ENCODE results near the gene FADS1.
A peak's percentile ranks its signal among the peaks of the same experiment; 100 is the strongest.

The FADS1 gene

DNA sequence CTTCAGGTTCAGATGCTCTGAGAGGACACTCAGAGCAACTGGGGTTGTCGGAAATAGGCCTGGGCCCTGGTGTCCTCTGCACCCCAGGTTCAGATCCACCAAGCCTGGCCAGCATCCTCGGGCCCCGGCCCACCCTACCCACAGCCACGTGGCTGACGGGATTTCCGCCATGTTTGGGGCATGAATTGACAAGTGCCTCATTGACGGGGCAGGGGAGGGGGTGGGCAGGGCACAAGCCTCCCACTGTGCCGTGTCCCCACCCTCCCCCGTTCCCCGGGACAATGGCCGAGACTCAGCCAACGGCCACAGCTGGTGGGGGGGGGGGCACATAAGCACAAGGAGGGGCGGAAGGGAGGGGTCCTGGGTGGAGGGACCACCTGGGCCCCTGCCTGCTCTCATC lies 55.9 kb downstream of the FADS1 start:
- no peak for DNase-seq (ENCODE audit: low spot score)

DNA sequence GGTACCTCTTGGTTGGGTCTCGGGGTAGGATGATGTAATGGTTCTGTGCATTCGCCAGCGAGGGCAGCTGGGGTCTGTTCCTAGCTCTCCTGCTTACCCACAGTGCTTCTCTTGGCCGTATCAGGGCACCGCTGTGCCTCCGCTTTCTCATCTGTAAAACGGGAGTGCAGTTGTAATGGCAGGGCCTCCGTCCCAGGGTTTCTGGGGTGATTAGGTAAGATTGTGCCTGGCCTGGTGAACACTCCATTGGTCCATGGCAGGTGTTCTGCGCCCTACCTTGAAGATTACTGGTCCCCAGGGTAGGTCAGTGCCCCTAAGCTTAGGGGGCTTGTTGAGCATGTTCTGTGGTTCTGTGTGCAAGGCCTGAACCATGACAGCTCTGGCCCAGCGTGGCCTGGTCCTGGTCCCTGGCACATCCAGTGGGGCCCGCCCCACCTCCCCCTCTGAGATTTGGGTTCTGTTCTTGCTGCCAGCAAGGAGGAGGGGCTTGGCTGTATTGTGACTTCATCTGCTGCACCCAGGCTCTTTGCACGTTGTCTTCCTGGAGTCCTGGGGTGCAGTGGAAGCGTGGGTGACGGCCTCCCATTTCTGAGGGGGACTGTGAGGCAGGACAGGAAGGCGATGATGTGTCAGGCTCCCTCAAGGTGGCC lies 59.5 kb downstream of the FADS1 start:
- DNase-seq (ENCODE audit: low spot score), result no peak

GRCh38 chr11:61756452-61757212 lies 60.2 kb downstream of the FADS1 start:
- no peak for DNase-seq (ENCODE audit: low spot score)

GRCh38 chr11:61756147-61756451 lies 60.7 kb downstream of the FADS1 start:
- no peak for DNase-seq (ENCODE audit: low spot score)

- DNase-seq (ENCODE audit: low spot score), result no peak
Observed at GRCh38 chr11:61754534-61755482, 62.0 kb downstream of the FADS1 start.

DNA sequence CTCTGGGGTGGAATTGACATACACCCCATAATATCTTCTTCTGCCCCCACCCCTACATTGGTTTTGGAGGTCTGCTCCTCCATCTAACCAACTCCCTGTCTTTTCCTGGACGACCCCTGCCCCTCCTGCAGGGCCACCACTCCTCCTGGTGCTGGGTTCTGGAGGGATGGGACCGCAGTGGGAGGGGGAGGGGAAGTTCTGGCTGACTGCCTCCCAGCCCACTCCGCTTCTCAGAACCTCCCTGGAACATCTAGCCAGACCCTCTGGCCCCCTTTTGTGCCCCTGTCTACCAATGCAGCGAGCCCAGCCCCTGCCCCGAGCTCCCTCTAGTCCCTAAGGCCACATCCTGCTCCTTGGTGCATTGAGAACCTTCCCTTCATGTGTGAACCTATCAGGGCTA lies 63.1 kb downstream of the FADS1 start:
- no peak for DNase-seq (ENCODE audit: low spot score)

DNA sequence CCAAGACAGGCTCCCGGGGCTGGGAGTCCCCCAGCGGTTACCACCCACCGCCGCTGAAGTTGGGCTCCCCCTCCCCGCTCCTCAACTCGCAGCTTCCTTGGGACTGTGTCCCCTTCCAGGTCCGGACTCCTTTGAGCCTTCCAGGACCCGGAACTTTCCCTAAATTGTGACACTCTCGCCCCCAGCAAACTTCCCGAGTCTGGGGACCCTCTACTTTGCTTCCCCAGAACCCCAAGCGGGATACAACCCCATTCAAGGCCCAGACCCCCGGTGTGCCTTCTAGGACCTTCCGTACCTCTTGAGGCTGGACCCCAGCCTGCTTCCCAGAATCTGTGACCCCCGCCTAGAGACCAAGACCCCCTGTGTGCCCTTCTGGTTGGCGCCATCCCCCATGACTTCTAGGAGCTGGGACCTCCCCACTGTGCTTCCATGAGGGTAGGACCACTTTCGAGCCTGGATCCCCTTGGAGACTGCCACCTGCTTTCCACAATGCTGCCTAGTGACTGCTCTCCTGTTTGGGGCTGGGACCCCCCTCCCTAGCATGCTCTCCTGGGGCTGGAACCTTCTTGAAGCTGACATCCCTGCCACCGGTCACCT lies 63.8 kb downstream of the FADS1 start:
- DNase-seq (ENCODE audit: low spot score), result no peak

DNA sequence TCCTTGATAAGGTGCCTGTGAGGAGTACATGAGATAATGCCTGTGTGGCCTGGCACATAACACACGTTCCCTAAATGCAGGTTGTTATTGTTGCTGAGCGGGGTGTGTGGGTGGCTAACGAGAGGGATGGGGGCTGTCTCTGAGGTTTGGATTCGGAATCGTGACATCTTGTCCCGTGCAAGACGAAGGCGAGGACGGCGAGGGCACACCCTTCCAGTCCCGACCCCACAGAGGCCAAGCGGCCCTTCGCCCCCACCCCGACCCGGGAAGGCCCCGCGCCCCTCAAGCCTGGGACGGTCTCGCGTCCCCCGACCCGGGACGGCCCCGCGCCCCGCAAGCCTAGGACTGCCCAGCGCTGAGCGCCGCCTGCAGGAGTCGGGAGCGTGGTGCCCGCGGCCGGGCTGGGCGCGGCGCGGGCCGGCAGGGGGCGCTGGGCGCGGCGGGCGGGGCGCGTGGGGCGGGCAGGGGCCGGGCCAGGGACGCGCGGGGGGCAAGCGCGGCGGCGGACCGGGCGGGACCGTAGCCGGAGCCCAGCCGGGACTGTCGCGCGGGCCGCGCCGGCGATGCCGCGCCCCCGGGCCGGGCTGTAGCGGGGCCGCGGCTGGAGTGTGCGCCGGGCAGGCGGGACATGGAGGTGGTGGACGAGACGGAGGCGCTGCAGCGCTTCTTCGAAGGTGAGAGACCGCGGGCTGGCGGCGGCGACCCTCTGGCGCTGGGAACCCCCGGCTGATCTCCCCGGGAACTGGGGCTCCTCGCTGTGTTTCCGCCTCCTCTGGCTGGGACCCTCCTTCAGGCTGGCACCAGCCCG lies 64.5 kb downstream of the FADS1 start, which contains the start of gene MYRF:
TSS of gene MYRF (plus strand) at position 520 of the 808 bp plus-strand sequence. CDS start at position 629, 109 bp downstream.
- peak; percentile 87 for DNase-seq (ENCODE audit: low spot score)

- no peak for DNase-seq (ENCODE audit: low spot score)
Observed at GRCh38 chr11:61751384-61751783, 65.4 kb downstream of the FADS1 start.

DNA sequence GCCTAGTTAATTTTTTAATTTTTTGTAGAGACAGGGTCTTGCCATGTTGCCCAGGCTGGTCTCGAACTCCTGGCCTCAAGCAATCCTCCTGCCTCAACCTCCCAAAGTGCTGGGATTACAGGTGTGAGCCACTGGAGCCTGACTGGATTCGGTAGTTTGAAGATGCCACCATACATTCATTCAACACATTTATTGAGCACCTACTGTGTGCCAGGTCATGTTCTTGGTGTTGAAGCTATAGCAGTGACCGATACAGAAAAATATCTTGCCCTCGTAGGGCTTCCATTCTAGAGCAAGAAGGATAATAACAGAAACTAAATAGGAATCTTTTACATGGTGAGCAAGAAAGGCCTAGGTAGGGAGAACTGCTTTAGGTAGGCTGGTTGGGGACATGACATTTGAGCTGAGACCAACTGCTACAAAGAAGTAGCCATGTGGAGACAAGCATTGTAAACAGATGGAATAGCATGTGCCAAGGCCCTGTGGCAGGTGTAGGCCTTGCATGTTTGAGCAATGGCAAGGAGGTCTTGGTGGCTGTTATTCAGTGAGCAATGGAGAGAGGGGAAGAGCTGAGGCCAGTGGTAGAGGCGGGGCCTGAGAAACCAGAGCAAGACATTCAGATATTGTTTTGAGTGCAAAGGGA lies 66.1 kb downstream of the FADS1 start:
- DNase-seq (ENCODE audit: low spot score), result no peak

Measured in ecto neural progenitor cell (in vitro differentiated cells).